GM18507 (cell line): ENCODE measurements around the gene VEGFA.

Experiments used
- DNase-seq: peaks from one replicate; pipeline ENCODE4 v3.0.0; 2011; ENCODE audit warnings: low read depth; ENCODE audit not compliant: insufficient read length; ENCODE audit errors: extremely low spot score
- FAIRE-seq: peaks from 2 replicates; lab custom pipeline; 2011; peaks lifted over from hg19 to GRCh38; lab: Jason Lieb, UNC

The VEGFA gene

DNA sequence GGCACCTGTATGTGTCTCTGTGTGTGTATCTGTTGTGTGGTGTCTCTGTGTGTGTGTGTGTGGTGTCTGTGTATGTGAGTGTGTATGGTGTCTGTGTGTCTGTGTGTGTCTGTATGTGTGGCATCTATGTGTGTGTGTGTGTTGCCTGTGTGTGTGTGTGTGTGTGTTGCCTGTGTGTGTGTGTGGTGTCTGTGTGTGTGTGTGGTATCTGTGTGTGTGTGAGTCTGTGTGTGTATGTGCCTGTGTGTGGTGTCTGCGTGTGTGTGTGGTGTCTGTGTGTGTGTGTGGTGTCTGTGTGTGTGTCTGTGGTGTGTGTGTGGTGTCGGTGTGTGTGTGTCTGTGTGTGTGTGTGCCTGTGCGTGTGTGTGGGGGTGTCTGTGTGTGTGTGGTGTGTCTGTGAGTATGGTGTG lies 31.7 kb upstream of the VEGFA start:
- DNase-seq (no peak), FAIRE-seq (no peak)

DNA sequence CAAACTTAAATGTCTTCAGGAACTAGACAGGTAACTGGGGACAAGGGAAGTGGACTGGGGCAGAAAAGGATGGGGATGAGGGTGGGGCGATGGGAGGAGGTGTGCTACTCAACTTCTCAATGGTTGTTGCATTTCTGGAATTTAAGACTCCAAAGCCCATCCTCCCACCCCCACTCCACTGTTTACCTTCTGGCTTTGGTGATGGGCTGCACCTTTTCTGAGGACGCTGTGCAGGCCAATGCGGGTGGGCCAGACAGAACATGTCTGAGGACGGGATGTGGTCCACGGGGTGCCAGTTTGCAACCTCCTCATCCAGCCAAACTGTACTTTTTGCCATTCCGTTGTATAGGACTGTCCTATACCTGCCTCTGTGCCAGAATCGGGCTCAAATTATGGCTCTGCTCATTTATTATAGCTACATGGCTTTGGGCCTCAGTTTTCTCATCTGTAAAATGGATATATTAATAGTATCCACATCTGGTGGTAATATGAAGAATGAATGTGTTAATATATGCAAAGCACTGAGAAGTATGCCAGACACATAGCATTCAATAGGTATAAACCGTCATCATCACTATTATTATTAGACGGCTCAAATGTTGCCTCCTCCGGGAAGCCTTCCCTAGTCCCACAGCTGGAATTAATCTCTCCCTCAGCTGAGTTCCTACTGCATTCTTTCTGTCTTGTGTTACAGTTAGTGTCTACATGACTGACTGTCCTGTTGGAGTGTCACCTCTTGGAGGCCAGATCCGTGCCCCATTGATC lies 31.0 kb upstream of the VEGFA start:
- no peak for DNase-seq
- no peak for FAIRE-seq

DNA sequence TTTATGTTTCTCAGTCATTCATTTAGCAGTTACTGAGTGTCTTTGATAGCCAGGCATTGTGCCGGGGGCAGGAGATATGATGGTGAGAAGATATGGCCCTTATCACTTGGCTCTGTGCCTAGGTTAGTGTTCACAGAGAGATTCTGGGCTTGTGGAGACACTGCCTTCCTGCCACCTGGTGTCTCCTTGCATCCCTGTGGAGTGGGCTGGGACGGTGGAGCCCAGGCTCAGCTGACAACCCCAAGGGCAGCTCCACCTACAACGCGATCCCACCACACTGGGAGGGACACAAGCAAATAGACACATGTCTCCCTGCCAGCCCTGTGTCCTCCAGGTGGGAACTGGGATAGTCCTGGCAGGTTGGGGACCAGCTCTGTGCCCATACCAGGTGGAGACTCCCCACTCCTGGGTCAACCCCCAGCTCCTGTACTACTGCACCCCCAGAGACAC lies 30.3 kb upstream of the VEGFA start:
- DNase-seq (no peak), FAIRE-seq (no peak)

DNA sequence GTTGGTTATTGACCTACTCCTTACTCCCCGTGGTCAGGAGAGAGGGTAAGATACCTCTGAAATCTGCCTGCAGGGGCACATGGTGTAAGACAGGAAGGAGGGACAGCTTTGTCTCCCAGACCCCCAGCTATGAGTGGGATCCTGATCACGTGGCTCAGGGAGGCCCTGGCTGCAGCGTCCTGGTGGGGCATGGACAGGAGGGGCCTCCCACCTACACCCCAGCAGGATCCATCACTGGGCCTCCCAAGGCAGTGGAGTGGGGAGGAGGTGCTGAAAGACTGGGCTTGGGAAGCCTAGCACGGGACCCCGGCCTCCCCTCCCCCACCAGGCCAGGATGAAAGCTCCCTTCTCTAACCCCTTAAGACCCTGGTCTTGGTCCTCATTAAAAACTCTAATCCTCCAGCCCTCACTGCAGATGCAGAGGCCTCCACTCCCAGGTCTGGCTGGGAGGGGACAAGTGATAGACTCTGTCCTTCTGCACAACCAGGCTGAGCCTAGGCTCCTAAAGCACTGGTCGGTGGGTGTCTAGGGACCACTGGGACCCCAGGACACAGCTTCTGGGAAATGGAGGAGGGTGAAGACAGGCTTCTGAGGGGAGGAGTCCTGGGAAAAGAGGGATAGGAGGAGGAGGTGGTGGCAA lies 29.6 kb upstream of the VEGFA start:
- no peak for FAIRE-seq

DNA sequence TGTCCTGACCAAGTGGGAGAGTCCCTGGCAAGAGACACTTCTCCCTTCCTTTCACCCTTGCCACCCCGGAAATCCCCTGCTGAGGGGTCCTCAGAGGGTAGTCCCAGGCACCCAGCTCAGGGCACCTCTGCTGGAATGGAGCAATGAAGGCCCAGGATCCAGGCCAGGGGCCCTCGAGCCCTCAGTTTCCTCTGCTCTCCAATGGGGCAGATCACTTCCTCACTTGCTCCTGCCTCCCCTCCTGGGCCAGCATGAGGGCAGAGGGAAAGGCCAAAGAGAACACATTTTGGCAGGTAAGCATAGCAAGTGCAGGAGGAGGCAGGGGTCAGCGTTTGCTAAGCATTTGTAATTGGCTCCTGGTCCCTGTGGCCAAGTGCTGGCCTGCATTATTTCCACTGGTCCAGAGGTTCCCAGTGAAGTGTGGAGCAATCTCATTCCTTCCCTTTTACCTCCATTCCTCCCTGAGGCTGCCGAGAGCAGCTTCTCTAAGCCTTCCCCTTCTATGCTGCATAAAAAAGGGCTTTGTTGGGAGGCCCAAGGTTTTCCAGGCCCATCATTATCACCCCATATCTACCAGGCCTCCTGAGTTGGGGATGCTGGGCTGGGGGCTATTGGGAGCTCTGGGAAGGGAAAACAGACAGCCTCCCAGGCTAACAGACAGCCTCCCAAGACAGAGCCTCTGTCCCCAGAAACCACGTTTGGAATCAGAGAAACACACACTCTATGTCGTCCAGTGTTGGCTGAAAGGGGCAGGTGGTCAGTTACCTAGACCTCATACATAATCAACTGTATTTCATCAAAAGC lies 28.8 kb upstream of the VEGFA start:
- DNase-seq (no peak), FAIRE-seq (no peak)

More for the DNA sequence above, 29.6 kb upstream of the VEGFA start:
- DNase-seq = no peak

DNA sequence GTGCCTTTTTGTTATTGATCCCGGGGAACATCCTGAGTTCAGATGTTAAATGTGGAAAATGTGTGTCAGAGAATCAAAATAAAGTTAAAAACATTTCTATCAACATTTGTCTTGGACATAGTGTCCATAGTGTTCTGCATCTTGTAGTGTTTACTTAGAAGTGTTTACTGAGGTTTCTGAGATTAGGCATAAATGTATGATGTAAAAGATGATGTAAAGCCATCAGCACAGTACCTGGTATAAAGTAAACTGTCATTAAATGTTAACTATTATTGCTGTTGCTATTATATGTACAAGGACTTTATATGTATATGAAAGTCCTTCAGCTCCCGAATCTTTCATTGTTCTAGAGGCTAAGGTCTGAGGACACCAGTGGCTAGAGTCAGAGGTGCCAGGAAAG lies 28.2 kb upstream of the VEGFA start:
- FAIRE-seq = no peak
- DNase-seq = no peak

DNA sequence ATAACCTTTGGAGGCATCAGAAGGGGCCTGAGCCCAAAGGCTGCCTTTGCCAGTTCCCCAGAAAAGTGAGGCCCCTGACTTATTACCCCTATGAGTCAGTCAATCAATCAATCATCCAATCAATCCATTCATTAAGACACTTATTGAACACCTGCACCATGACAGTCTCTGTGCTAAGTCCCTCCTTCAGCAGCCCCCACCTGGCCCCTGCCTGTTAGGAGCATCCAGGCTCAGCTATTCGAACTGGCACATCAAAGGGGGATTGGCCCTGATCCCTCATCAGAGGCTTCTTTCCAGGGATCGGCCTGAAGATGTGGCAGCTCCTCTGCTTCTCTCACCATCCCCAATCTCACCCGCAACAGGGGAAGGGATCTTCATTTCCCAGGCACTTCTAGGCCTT lies 27.7 kb upstream of the VEGFA start:
- DNase-seq (no peak), FAIRE-seq (no peak)

DNA sequence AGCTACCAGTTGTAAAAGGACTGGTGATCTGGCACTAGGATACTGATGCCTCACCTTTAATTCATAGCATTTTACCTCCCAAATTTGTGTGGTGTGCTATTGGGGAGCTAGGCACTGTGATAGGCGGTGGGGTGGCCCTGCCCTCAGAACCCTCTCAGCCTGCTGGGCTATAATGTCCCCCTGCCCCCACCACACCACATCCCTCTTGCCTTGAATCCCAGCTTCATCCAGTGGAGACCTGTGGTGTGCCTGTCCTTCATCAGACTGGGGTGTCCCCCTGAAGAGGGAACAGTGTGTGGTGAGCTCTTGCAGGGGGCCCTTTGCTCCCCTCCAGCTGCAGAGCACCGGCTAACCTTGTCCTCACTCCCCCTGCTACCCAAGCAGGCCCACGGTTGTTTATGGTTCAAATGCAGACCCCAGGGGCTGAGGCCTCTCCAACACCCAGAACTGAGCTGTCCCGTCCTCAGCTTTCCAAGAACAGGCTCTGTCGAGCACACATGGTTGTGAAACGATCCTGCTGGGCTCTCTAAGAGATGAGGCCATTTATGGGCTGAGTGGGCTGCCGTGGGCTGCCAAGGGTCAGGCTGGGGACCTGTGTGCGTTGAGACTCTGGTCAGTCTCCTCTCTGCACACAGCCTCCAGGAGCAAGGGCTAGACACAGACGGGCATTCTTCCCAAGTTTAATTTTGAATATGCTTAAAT lies 26.9 kb upstream of the VEGFA start:
- DNase-seq = no peak
- no peak for FAIRE-seq

DNA sequence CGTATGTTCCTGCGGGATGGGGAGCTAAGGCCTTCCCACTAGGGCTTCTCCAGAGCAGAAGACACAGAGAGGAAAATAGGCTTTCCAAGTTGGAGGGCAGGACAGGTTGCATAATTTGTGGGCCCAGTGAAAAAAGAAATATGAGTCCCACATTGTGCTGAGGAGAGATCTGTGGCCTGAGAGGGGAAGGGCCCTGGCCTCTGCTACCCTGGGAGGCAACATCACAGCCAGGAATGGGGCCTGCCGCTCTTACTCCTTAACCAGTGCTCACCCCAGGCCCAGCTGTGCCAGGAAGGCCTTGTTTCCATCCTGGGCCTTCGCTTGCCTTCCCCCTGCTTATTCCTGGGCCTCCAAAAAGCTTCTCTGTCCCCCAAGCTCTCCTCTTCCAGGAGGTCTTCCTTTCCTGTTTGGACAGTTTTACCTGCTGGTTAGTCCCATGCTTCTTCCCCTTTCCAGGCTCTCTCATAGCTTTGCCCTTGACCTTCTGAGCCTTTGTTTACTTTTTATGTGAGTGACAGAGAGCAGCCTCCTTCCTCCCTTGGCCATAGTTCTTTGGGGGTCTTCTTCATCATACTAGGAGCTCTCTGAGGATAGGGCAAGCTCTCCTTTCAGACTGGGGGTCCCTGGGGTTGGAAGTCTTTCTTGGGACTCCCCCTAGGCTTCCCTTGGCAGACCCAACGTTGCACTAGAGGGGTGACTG lies 26.2 kb upstream of the VEGFA start:
- FAIRE-seq (no peak), DNase-seq (no peak)

DNA sequence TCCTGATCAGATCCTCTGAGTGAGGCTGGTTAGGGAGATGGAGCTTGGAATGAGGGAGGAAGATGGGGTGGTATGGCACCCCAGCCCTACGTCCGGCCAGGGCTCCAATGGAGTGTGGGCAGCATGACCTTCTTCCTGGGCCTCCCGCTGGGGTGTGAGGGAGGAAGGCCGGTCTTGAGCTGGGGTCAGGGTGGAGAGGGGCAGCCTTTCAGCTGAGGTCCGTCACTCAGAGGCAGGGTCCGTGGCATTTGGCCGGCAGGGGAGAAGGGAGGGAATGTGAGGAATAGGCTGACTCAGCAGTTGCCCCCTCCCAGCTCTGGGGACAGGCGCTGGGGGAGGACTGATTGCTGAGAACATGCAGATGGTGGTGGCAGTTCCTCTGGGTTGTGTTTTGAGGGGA lies 25.5 kb upstream of the VEGFA start:
- DNase-seq (no peak), FAIRE-seq (no peak)

DNA sequence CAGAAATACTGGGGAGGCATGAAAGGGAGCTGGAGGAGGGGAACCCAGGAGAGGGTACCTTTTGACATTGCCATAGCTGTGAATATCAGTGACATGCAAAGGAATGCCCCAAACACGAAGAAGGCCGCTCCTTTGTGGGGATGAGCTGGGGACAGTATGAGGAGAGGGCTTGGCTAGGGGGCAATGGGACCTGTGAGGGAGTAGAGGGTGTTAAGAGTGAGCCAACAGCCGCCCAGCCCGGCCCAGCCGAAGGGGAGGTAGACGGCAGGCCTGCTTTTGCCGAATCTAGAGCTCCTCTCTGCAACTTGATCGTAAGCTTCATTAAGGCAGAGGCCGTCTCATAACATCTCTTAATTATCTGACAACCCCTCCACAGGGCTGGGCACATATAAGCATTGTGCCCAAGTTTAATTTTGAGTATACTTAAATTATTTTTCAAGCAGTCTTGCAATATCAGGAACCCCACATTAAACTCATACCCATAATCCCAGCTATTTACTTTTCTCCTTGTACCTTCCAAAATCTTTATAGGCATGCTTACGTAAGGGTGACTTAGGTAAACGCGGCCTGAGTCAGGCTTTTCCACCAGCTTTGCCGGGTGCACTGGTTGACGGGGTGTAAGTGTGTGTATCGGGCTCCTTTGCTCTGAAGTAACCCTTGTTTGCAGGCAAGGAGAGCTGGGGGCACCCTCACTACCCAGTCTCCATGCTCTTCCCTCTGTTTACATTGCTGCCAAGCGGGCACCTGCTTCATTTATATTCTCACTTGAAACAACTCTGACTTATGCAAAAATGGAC lies 24.9 kb upstream of the VEGFA start:
- DNase-seq (no peak), FAIRE-seq (no peak)

DNA sequence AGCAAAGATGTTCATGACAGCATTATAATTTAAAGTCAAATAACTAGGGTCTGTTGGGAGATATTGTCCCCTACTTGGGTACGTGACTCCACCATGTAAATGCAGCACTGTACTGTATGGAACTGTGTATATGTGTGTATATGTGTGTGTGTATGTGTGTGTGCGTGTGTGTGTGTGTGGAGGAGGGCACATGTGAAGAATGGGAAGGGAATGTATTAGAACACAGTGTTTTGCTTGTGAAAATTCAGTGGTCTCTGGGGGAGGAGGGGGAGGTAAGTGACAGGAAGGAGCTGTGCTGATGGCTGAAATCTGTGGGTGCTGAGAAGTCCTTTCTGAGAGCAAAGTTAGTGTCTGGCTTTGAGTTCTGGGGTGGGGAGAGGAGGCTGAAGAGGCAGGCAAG lies 23.9 kb upstream of the VEGFA start:
- DNase-seq = no peak
- FAIRE-seq = no peak

DNA sequence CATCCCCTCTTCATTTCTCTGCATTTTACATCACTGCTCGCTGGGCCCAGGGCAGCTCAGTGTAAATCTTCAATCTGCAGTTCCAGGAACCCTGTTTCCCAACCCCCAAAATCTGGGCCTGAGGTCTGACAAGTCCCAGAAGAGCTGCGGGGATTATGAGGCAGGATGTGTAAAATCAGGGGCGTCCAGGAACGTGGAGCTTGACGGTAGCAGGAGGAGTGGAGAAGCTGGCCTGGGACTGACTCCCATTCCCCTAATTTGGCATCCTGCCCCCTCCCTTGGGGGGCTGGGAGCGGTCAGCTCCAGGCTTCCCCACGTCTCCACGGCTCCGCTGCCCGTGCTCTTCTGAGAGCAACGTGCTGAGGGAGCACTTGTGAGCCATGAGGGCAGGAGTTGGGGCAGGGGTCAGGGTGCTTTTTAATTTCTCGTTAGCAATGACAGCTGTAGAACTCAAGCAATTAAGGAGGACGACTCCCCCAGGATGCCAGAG lies 23.4 kb upstream of the VEGFA start:
- no peak for FAIRE-seq
- no peak for DNase-seq

DNA sequence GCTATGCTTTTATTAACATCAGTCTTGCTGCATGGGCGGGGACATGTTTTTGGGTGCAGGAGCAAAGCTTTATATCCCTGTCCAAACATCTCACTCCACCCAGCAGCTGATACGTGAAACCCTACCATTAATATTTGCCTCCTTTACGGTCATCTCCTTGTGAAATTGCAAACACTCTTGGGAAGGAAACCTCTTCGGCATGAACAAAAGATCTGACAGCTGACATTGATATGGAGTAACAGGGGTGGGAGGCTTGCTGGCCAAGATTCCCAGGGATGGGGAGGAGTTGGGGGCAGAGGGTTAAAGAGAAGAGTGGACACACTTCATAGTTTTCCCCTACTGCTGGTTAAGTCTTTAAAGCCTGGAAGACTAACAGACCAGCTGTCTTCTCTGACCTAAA lies 22.2 kb upstream of the VEGFA start:
- FAIRE-seq = no peak

DNA sequence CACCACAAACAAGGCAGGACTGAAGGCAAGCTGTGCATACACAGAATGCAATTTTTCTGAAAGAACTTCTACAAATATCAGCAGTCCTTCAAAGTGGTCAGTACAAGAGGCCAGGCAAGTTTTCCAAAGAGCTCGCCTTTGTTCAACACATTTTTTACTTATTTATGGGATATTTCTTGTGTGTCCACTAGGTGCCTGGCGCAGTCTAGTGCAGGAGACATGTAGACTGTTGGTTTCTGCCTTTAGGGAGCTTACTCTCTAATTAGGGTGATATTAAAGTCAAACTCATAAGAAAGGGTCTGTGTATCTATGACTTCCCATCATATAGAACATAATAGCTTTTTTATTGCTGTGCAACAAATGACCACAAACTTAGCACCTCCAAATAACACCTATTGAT lies 21.2 kb upstream of the VEGFA start:
- no peak for FAIRE-seq
- DNase-seq = no peak

More for the DNA sequence above, 22.2 kb upstream of the VEGFA start:
- no peak for DNase-seq

DNA sequence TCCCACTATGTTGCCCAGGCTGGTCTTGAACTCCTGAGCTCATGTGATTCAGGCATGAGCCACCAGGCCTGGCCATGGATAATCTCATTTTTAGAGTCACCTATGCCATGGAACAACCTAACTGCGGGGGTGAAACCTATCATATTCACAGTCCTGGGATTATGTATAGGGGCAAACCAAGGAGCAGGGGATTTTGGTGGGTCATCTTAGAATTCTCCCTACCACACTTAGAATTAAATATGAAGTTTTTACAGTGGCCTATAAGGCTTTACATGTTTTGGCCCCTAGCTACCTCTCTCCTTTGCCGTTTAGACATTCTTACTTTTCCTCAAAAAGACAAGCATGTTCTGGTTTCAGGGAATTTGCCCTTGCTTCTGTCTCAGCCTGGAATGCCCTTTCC lies 20.6 kb upstream of the VEGFA start:
- FAIRE-seq (no peak), DNase-seq (no peak)

DNA sequence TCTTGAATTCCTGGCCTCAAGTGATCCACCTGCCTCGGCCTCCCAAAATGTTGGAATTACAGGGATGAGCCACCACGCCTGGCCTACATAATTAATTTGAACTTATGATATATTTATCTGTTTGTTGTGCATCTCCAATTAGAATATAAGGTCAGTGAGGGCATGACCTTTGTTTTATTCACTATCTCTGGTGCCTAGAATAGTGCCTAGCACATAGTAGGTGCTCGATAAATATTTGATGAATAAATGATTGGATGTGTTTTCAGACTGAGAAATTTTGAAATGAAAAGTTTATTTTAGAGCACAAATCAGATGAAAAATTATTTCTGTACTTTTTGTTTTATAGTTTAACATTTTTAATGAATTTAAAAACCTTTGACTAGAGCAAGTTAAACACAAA lies 19.4 kb upstream of the VEGFA start:
- DNase-seq = no peak
- no peak for FAIRE-seq

DNA sequence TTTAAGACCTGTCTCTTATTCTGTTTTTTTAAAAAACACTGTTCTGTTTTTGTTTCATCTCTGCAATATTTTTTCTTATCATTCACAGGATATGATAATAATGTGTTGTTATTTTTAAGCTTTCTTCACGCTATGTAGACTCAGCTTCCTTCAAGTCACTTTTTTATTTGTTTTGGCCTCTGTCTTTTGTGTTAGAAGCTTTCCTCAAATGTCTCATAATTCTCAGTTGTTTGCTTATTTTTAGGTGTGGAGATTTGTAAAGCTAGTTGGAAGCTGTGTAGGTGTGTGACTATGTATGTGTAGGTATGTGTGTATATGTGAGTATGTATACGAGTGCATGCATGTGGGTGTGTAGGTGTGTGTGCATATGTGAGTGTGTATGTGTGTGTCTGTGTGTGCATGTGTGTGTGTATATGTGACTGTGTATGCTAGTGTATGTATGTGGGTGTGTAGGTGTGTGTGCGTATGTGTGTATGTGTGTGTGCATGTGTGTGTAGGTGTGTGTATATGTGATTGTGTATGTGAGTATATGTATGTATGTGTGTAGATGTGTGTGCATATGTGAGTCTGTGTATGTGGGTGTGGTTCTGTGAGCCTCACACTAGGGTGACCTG lies 16.3 kb upstream of the VEGFA start:
- DNase-seq = no peak
- FAIRE-seq = no peak
